Stimulated activated effector memory CD8-positive, alpha-beta T cell treated with anti-CD3 and anti-CD28 coated beads, Interleukin-12 subunit alpha, Interleukin-12 subunit beta, amount 100 ng/mL, for 72 hours (primary cell): ENCODE results near the gene PLAAT3.
"Not testable (repeated sequence)": the region's sequence is repeated elsewhere in the genome, so short reads cannot be mapped to it uniquely, and the experiment has no call there.

Experiments used
- ATAC-seq: fragments of 150-1000 bp; cut with Tn5 transposase; 2 replicates; pipeline ENCODE4 v1.10.0; 2021
- DNase-seq, 2 donors: peaks; one replicate each; pipeline ENCODE4 v3.0.0; 2021 to 2022; ENCODE audit warnings: low spot score in 2 of 2
- H3K27ac Mint-ChIP-seq: one replicate; pipeline ENCODE4 v1.8.0; 2022; ENCODE audit warnings: mild to moderate bottlenecking, mixed read lengths
- H3K36me3 Mint-ChIP-seq: one replicate; pipeline ENCODE4 v1.8.0; 2022; ENCODE audit warnings: mild to moderate bottlenecking, mixed read lengths
- H3K4me1 Mint-ChIP-seq: one replicate; pipeline ENCODE4 v1.8.0; 2022; ENCODE audit warnings: mixed read lengths
- H3K4me3 Mint-ChIP-seq: one replicate; pipeline ENCODE4 v1.8.0; 2022; ENCODE audit warnings: mild to moderate bottlenecking, mixed read lengths
- H3K9me3 Mint-ChIP-seq: one replicate; pipeline ENCODE4 v1.8.0; 2022; ENCODE audit warnings: mixed read lengths

Gene PLAAT3

DNA sequence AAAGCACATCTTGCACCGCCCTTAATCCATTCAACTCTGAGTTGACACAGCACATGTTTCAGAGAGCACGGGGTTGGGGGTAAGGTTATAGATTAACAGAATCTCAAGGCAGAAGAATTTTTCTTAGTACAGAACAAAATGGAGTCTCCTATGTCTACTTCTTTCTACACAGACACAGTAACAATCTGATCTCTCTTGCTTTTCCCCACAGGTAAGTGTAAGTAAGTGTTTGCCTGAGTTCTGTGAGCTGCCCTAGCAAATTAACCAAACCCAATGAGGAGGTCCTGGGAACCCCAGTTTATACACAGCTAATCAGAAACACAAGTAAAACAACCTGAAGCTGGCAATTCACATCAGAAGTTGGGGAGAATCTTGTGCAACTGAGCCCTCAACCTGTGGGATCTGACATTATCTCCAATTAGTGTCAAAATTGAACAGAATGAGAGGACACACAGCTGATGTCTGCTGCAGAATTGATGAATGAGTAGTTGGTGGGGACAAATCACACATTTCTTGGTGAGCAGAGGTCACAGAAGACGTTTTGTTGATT, 85.4 kb downstream of the PLAAT3 start:
- Mint-ChIP-seq H3K4me1 (peaks cover 41% of the 10 kb centered on the region), H3K27ac (peak overlapping the region; percentile 32)
- H3K9me3 Mint-ChIP-seq, H3K36me3 Mint-ChIP-seq, DNase-seq, ATAC-seq, H3K4me3 Mint-ChIP-seq: not testable (repeated sequence)

DNA sequence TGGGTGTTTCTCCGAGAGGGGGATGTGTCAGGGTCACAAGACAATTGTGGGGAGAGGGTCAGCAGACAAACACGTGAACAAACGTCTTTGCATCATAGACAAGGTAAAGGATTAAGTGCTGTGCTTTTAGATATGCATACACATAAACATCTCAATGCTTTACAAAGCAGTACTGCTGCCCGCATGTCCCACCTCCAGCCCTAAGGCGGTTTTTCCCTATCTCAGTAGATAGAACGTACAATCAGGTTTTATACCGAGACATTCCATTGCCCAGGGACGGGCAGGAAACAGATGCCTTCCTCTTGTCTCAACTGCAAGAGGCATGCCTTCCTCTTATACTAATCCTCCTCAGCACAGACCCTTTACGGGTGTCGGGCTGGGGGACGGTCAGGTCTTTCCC, 86.1 kb downstream of the PLAAT3 start:
- not testable (repeated sequence) for H3K4me3 Mint-ChIP-seq, H3K27ac Mint-ChIP-seq, H3K36me3 Mint-ChIP-seq, H3K9me3 Mint-ChIP-seq, ATAC-seq, DNase-seq
- H3K4me1 Mint-ChIP-seq = peaks cover 34% of the 10 kb centered on the region

DNA sequence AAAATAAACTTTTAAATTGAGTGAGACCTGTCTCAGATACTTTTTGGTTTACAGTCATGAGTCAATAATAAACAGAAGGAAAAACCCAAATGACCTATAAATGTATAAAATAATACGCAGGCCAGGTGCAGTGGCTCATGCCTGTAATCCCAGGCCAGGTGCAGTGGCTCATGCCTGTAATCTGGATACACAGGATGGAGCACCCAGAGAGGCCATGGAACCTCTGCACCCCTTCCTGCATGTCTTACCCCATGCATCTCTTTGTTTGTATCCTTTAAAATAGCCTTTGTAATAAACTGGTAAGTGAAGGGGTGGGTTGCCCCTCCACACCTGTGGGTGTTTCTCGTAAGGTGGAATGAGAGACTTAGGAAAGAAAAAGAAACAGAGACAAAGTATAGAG, 86.6 kb downstream of the PLAAT3 start:
- H3K4me1 Mint-ChIP-seq = peaks cover 30% of the 10 kb centered on the region
- no peaks in the 10 kb centered on the region for H3K9me3 Mint-ChIP-seq
- H3K27ac Mint-ChIP-seq = no peak overlapping the region
- DNase-seq (no peak), ATAC-seq (no peak)
- H3K36me3 Mint-ChIP-seq = no peaks in the 10 kb centered on the region
- H3K4me3 Mint-ChIP-seq = no peak overlapping the region
